GM21447 (cell line): ENCODE data around the gene RTKN.
"Not testable (repeated sequence)": the region's sequence is repeated elsewhere in the genome, so short reads cannot be mapped to it uniquely, and the experiment has no call there.

Experiments
- ATAC-seq: cut with Tn5 transposase; IDR thresholded peaks from one replicate; pipeline ENCODE4 v1.9.1; 2021; ENCODE audit not compliant: unreplicated experiment

RTKN gene, protein sequence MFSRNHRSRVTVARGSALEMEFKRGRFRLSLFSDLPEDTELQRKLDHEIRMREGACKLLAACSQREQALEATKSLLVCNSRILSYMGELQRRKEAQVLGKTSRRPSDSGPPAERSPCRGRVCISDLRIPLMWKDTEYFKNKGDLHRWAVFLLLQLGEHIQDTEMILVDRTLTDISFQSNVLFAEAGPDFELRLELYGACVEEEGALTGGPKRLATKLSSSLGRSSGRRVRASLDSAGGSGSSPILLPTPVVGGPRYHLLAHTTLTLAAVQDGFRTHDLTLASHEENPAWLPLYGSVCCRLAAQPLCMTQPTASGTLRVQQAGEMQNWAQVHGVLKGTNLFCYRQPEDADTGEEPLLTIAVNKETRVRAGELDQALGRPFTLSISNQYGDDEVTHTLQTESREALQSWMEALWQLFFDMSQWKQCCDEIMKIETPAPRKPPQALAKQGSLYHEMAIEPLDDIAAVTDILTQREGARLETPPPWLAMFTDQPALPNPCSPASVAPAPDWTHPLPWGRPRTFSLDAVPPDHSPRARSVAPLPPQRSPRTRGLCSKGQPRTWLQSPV

DNA sequence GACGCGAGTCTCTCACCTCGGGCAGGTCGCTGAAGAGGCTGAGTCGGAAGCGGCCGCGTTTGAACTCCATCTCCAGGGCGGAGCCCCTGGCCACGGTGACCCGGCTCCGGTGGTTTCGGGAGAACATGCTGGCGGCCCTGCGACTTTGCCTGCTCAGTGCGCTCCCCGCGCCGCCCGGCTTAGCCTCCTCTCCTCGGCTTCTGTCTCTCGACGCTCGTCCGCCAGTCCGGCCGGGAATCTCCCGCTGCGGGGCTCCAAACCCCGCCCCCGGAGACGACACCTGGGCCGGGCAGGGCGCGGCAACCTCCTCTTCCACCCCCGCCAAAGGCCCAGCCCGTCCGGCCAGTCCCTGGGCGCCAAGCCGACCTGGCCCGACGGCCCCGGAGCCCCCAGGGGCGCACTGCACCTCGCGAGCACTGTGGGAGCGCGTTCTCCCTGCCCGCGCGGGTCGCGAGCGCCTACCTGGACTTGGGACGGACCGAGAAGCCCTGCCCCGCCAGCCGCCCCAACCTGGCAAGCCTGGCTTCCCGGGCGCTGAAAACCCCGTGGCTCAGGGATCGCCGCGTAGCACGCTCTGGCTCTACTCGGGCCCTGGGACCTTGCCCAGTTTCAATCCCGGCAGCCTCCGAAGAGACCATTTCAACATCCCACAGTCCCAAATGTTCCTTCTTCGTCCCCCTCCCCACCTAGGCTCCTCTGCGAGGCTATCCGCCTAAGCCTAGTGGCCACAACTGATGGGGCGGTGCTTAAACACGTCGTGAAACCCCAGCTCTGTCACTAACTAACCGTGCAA, at the start of gene RTKN:
TSS of gene RTKN (minus strand) at position 248 of the 793 bp plus-strand sequence. CDS start at position 127, 121 bp downstream.
- no peak for ATAC-seq

DNA sequence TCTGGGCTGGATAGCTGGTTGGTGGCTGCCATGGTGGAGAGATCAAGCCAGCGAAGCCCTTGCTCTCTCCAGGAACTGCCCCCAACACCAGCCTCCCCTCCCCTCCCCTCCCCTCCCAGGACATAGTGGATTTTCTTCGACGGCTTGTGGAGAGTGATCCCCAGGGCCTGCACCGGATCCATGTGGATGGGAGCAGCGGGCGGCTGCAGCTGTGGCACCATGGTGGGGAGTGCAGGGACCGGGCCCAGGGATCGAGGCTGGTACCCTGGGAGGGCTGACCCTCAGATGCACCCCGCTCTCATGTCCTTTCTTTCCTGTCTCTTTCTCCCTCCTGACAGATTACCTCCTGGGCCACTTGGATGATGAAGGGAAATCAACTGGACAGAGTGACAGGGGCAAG, 48.2 kb upstream of the RTKN start:
- ATAC-seq: no peak

DNA sequence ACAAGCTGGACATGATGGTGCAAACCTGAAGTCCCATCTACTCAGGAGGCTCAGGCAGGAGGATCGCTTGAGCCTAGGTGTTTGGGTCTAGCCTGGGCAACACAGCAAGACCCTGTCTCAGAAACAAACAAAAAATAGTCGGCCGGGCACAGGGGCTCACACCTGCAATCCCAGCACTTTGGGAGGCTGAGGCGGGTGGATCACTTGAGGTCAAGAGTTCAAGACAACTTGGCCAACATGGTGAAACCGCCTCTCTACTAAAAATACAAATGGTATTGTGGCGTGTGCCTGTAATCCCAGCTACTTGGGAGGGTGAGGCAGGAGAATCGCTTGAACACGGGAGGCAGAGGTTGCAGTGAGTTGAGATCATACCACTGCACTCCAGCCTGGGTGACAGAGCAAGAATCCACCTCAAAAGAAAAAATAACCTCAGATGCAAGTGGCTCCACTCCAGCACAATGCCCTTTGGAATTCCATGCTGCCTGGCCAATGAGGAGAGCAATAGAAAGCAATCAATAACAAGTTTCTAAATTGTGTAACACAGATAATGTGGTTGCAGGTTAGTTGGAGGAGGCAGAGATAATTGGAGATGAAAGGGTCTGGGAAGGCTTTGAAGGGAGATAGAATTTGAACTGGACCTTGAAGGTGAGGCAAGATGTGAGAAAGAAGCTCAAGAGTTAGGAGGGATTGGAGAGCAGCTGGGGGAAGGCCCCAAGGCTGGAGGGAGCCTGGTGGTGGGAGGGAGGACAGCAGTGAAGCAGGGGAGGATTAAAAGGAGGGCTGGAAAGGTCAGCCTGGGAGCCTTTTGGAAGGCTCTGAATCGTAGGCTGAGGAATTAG, 47.1 kb upstream of the RTKN start:
- ATAC-seq: no peak

DNA sequence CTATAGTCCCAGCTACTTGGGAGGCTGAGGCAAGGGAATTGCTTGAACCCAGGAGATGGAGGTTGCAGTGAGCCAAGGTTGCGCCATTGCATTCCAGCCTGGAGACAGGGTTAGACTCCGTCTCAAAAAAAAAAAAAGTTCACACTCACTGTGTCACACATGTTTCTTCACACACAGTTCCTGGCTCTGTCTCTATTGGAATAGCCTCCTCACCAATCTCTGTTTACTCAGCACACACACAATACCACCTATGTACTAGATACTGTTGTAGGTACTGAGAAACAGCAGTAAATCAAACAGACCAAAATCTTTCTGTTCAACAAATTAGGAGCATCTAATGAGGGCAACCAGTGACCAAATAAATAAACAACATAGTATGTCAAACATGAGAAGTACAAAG, 44.4 kb upstream of the RTKN start:
- no peak for ATAC-seq

DNA sequence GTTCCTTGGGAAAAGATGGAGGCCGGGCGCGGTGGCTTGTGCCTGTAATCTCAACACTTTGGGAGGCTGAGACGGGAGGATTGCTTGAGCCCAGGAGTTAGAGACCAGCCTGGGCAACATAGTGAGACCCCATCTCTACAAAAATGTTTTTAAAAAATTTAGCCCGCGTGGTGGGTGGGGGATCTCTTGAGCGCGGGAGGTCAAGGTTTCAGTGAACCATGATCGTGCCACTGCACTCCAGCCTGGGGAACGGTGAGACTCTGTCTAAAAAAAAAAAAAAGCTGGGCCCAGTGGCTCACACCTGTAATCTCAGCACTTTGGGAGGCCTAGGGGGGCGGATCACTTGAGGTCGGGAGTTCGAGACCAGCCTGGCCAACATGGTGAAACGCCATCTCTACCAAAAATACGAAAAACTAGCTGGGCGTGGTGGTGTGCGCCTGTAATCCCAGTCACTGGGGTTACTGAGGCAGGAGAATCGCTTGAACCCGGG, 42.0 kb upstream of the RTKN start:
- ATAC-seq: not testable (repeated sequence)

DNA sequence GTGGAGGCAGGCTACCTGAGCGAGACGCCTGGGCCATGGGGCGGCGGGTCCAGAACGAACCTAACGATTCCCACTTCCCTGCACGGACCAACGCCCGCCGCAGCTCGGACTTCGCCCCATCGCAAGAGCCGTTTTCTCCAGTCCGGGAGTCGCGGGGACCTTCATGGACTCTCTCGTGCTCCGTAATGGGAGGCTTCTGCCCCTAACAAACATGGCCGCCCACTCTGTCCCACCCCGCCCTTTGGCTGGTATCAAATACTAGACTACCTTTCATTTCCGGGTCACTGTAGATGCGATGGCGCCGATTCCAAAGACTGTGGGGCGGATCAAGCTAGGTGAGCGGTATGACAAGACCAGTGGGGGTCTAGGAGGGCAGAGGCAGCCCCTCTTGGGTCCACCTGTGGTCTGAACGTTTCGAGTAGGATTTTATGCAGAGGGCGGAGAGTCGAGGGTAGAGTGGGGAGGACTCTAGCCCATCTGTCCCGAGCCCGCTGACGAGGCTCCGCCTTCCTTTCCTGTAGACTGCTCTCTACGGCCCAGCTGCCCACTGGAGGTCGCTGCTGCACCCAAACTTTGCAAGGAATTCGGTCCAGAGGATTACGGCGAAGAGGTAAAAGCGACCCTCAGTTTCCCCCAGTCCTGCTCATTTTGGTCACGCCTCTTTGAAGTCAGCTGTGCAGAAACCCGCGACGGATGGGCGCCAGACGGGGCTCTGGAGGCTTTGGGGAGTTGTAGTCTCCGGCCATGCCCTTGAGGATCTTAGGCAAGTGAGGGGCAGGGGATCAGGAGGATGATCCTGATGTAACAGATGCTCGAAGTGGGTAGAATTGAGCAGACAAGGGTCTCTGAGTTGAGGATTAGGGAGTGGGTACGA, 41.3 kb upstream of the RTKN start, which contains the start of the genes CCDC142 and TTC31:
TSS of gene CCDC142 (minus strand) at position 198 of the 874 bp plus-strand sequence. CDS start at position 37, 161 bp downstream.
TSS of gene TTC31 (plus strand) at position 281 of the 874 bp plus-strand sequence. CDS start at position 296, 15 bp downstream.
- peak; percentile 94 for ATAC-seq

DNA sequence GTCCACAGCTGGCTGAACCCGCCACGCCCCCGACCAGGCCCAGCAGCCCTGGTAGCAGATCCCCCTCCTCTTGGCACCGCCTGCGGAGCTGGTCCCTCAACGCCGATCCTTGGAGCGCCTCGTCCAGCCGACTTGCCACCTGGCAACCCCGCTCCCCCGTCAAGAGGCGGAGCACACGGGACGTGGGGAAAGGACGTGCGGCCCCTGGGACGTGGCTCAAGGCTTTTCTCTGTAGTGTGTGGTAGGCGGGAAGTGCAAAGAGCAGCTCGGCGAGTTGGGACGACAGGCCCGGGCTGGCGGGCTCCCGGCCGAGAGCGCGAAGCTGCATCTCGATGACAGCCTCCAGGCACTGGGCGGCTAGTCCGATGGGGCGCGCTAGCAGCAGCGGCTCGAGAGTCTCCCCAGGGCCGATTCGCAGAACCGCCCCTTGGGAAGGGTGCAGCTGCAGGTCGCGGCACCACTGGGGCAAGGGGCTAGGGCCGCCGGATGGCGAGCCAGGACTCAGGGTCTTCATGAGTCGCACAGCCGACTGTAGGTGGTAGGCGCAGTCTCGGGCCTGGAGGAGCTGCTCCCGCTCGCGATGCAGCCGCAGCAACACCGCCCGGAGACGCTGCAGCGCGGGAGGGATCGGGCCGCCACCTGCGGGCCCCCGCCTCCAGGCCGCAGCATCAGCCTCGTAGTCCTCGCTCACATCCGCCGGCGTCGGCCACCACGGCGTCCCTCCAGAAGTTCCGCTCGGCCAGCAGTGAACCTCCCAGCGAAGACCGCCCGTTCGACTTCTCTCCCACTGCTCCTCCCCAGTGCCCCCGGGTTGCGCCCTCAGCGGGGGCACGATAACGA, 40.4 kb upstream of the RTKN start:
- peak; percentile 38 for ATAC-seq

DNA sequence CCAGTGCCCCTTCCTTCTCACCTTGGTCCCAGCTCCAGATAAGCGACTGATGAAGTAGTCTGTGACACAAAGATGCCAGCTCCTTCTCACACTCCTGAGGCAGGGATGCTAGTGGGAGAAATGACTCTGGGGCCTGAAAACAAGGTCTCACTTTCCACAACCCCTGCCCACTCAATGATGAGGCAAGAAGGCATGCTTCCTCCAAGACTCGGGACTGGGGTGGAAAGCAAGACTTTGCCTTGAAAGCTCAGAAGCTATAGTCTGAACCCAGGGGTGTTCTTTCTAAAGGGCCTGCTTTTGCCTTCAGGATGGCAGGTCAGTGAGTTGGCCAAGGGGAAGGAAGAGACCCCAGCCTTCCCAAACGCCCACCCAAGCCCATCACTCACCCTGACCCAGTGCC, 39.7 kb upstream of the RTKN start:
- no peak for ATAC-seq

DNA sequence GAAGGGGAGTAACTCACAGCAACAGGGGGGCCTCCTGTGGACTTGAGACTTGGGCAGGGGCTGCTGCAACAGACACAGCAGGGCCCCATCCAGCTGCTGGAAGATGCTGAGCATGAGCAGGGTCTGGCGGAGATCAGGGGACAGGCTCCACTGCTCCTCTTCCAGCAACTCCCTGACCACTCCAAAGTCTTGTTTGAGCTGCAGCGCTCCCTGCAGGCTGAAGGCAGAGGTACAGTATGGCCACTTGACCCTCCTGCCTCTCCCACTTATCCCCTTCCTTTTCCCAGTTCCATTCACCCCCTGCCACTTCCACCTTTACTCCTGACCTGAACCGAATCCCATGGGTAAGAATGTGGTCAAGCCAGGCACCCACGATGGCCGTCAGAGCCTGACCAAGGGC, 33.2 kb upstream of the RTKN start:
- ATAC-seq: no peak

DNA sequence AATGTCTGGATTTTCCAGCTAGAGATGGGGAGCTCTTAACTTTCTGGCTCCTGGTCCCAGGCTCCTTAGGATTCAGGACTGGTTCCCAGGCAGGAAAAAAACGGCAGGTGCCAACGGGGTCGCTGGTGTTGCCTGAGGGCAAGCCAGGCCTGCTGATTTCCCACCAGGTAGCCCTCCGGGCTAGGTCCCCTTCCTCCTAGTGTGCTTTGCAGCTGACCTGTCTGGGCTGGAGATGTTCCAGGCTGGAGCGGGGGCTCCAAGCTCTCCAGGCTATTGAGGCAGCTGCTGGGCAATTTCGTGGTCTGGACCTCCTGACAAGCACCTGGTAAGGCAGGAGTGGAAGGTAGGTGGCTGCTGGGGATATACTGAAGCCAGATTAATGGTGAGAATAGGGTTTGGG, 32.7 kb upstream of the RTKN start:
- ATAC-seq: no peak

DNA sequence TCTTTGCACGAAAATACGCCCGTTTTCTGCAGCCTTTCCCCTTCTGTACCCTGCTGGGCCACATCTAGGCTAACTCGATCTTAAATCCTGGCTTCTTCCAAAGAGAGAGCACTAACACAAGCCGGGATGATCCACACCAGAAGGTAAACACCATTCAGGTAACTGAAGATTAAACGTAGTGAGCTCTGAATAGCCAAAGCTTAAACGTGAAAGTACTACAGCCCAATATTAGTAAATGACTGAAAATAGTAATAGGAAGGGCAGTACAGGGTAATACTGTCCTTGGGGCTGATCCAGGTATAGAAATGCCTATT, 31.2 kb upstream of the RTKN start:
- no peak for ATAC-seq

DNA sequence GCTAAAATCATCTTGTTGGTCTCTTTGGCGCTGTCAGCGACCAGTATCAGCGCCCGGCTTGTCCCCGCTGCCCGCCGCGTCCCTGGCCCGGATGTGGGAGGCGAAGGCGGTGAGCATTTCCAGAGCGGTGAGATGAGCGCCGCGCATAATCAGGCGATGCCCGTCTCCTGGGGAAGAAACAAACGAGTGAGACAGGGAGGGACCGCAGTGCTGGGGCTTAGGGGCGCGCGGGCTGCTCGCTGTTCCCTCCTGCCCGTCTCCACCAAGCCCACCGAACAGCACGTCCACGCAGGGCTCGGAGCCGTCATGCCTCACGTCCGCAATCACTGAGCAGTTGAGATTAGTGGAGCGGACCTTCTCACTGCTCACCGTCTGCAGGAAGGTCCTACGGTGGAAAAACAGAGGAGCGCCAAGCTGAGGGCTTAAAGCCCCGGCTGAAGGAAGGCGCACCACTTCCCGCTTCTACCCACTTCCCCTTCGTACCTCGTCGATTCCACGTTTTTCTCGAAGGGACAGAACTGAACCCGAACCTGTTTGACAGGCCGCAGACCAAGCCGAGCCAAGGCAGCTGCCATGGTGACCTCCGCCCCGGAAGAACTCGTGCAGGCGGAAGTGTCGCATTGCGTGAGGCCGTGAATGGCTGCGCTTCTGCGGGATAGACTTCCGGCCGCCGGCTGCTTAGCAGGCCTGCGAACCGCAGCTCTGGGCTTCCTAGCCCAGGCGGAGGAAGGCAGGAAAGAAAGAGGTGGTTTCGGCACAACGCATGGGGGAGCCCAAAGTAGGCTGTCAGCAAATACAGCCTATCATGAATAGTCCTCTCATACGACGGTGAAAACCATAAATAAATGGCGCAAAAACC, 30.6 kb upstream of the RTKN start, which contains the start of gene MRPL53:
TSS of gene MRPL53 (minus strand) at position 595 of the 859 bp plus-strand sequence. CDS start at position 575, 20 bp downstream.
- ATAC-seq: peak; percentile 85

DNA sequence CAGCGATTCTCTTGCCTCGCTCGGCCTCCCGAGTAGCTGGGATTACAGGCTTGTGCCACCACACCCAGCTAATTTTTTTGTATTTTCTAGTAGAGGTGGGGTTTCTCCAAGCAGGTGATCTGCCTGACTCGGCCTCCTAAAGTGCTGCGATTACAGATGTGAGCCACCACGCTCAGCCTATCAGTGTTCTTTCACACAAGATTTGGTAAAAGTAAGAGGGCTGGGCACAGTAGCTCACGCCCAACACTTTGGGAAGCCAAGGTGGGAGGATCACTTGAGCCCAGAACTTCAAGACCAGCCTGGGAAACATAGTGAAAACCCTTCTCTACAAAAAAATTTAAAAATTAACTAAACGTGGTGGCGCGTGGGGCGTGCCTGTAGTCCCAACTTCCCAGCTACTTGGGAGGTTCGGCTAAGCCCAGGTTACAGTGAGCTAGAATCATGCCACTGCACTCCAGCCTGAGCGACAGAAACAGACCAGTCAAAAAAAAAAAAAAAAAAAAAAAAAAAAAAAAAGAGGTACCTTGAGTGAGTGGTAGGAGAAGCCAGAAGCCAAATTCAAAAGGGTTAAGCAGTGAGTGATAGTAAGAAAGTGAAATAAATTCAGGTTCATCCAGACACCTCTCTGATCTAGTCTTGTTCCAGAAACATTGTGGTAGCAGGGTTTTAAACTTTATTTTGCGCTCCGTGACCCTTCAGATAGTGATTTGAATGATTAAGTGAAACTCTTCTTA, 29.8 kb upstream of the RTKN start:
- no peak for ATAC-seq

DNA sequence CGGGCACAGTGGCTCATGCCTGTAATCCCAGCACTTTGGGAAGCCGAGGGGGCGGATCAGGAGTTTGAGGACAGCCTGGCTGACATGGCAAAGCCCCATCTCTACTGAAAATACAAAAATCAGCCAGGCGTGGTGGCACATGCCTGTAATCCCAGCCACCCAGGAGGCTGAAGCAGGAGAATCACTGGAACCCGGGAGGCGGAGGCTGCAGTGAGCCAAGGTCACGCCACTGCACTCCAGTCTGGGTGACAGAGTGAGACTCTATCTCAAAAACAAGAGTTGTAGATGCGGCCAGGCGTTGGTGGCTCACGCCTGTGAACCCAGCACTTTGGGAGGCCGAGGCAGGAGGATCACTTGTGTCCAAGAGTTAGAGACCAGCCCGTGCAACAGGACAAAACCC, 29.0 kb upstream of the RTKN start:
- ATAC-seq: not testable (repeated sequence)

DNA sequence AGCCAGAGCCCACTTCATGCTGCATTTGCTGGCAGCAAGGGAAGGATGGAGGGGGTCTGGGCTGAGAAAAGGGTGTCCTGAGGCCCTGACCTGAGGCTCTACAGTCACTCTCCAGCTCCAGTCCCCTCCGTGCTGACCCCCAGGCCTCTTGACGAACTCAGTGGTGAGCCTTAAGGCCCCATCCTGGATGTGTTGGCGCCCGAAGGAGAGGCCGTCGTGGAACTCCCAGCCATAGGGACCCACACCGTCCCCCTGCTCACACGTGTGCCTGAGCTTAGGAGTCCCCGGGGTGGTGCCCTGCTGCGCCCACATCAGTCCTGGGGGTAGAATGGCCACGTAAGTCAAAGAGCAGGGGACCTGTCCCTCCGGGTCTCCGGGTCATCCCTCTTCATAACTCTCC, 22.7 kb upstream of the RTKN start:
- no peak for ATAC-seq

DNA sequence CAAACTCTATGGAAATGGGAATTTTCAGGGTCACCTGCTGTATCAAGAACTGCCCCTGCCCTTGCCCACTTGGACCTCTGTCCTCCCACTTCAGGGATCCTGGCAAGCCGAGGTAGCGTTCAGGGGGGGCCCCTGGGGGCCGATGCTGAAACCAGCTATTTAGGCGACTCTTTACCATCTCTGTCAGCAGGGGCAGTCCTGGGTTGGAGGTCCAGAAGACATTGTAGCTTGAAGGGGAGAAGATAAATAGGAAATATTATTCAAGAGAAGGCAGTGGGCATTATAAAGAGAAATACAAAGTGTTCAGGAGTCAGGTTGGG, 21.0 kb upstream of the RTKN start:
- no peak for ATAC-seq

DNA sequence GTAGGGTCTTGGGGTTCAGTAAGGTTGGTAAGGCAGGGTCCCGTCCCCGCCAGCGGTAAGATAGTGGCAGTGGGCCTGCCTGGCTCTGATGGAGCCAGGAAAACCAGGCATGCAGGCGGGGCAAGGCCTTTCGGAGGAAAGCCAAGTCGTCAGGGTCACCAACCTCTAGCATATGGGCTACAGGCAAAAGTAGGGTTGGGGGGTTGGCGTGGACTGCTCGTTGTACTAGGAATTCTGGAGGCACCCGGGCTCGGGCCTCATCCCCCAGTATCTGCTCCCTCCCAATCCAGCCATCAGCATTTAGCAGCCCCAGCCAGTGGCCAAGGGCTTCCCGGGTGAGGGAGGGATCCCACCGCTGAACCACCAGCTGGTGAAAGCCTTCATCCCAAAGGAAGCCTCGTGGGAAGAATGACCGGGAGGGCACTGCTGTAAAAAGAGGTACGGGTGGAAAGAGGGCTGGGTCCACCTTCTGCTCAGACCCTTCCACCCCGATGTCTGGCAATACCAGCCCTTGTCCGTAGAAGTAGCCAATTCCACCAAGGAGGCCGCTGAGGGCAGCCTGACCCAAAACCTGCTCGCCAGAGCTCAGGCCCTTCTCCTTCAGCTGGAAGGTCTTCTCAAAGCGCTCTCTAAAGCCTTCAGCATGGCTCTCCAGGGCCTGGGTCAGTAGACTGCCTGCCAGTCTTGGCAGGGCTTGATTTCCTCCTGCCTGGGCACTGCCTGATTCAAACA, 20.5 kb upstream of the RTKN start:
- ATAC-seq: no peak
